ENCODE measurements around the gene RXFP3. TPM values are rescaled to one million over a fixed set of nuclear protein-coding genes. Genes with fewer than 3 reads are reported as not detected.

Gene RXFP3
- total and polyA plus RNA-seq, 2 of the 8 experiments (the other 6 are each of a cell fraction or from before 2014, with no cell fraction given), result 0.15 TPM; not detected in 1

GRCh38 chr5:33928283-33928682, 7.9 kb upstream of the RXFP3 start:
- Histone ChIP-seq H2BK5ac (ENCODE audit: low read depth, low read length) (no peak overlapping the region), H3K4ac (replicated peaks; ENCODE audit: insufficient read length, low read depth, low read length) (no peak overlapping the region), H2BK15ac (ENCODE audit: low read length) (no peak overlapping the region), H3K56ac (replicated peaks; ENCODE audit: insufficient read length, low read depth, low read length) (no peak overlapping the region), H3K18ac (ENCODE audit: extremely low read depth, low read length) (no peak overlapping the region), H3K4me3 (ENCODE audit: extremely low read depth in 1 of 4, insufficient read depth in 2 of 4, low read depth in 3 of 4, low read length in 4 of 4) (no peak overlapping the region), H3K4me1 (replicated peaks in 1 of 4; ENCODE audit: control insufficient read depth in 3 of 4, insufficient read depth in 4 of 4, low read length in 3 of 4) (peaks cover 2 to 15% (median 10%) of the 10 kb centered on the region in 4 experiments; a peak in 5 of 7 replicates), H4K8ac (ENCODE audit: extremely low read depth, insufficient read depth, low read length) (no peak overlapping the region), H4K91ac (replicated peaks; ENCODE audit: insufficient read length, low read length) (no peak overlapping the region), H2BK120ac (replicated peaks; ENCODE audit: low read depth, low read length) (peak overlapping the region; percentile 19), H3K23ac (ENCODE audit: insufficient read length) (no peak overlapping the region), H2AFZ (ENCODE audit: low read length) (no peak overlapping the region), H2BK20ac (ENCODE audit: low read length) (no peak overlapping the region), H3K9ac (replicated peaks in 1 of 4; ENCODE audit: extremely low read depth in 1 of 4, low read depth in 3 of 4, low read length in 3 of 4) (no peak overlapping the region), H3K4me2 (ENCODE audit: insufficient read depth in 1 of 2, low read depth in 2 of 2, low read length in 2 of 2) (no peak overlapping the region), H3K27me3 (replicated peaks in 1 of 4; ENCODE audit: control insufficient read depth in 3 of 4, extremely low read depth in 1 of 4, insufficient read depth in 3 of 4, low read length in 3 of 4) (no peaks in the 10 kb centered on the region), H4K20me1 (replicated peaks in 1 of 2; ENCODE audit: control insufficient read depth in 1 of 2, insufficient read depth in 2 of 2, low read length in 2 of 2) (no peaks in the 10 kb centered on the region), H2AK5ac (ENCODE audit: low read depth, low read length) (no peak overlapping the region), H3K79me2 (ENCODE audit: control insufficient read depth in 1 of 2, insufficient read depth in 2 of 2, low read length in 2 of 2) (no peaks in the 10 kb centered on the region), H3K14ac (ENCODE audit: insufficient read length) (no peak overlapping the region), H3K36me3 (ENCODE audit: control insufficient read depth in 2 of 4, insufficient read depth in 4 of 4, low read length in 3 of 4) (no peaks in the 10 kb centered on the region), H3K27ac (ENCODE audit: low read depth, low read length) (no peak overlapping the region), H3K9me3 (ENCODE audit: insufficient read depth in 2 of 2, low read depth in 1 of 2, low read length in 1 of 2) (no peaks in the 10 kb centered on the region), H3K79me1 (ENCODE audit: low read depth, low read length) (no peaks in the 10 kb centered on the region), H2BK12ac (ENCODE audit: low read depth, low read length) (no peak overlapping the region), H3K23me2 (ENCODE audit: low read depth, low read length) (no peaks in the 10 kb centered on the region), H4K5ac (ENCODE audit: insufficient read length, low read depth, low read length) (no peak overlapping the region)
- CTCF ChIA-PET (ENCODE audit: partially characterized antibody), result no interaction called here
- no peak for DNase-seq (ENCODE audit: low read depth in 1 of 2, low spot score in 2 of 2)
- WGBS, 2 experiments (ENCODE audit: extremely low coverage in 1 of 2, insufficient coverage in 1 of 2, insufficient read length in 1 of 2, insufficient replicate concordance in 2 of 2, low coverage in 1 of 2, low lambda C conversion rate in 2 of 2, missing lambda C conversion rate in 1 of 2), result 82% methylated on average over 2 of the region's 2 CpGs; no CpG with 5 or more reads in 1 of the 2 experiments
- POLR2A ChIA-PET (ENCODE audit: partially characterized antibody), result interaction anchor here (0.6 kb wide), 1 partner anchor 147 kb away, joined by 3 read pairs; no protein-coding TSS in a partner anchor
- no peak for FAIRE-seq
- no peak for TF ChIP-seq SP2 (IDR thresholded peaks at IDR 0.05; ENCODE audit: low read length)
- TF ChIP-seq ZNF274 (IDR thresholded peaks at IDR 0.05; ENCODE audit: borderline replicate concordance, extremely low read depth, low read length), result no peak
- TF ChIP-seq CHD1 (IDR thresholded peaks at IDR 0.05; ENCODE audit: low read depth, low read length), result no peak
- TF ChIP-seq FOSL1 (IDR thresholded peaks at IDR 0.05; ENCODE audit: insufficient read depth, low read depth, low read length), result no peak
- TF ChIP-seq TCF12 (IDR thresholded peaks at IDR 0.05; ENCODE audit: low read depth, low read length), result no peak
- no peak for TF ChIP-seq SP4 (IDR thresholded peaks at IDR 0.05; ENCODE audit: low read length)
- TF ChIP-seq CBX5 (IDR thresholded peaks at IDR 0.05; ENCODE audit: low read depth, low read length), result no peak
- no peak for TF ChIP-seq KDM5A (IDR thresholded peaks at IDR 0.05; ENCODE audit: low read length)
- TF ChIP-seq POLR2AphosphoS5 (IDR thresholded peaks at IDR 0.05; ENCODE audit: low read depth, low read length), result no peak
- TF ChIP-seq TAF1 (IDR thresholded peaks at IDR 0.05; ENCODE audit: low read depth, low read length), result no peak
- no peak for TF ChIP-seq HDAC6 (IDR thresholded peaks at IDR 0.05; ENCODE audit: low read depth, low read length)
- no peak for TF ChIP-seq SRF (IDR thresholded peaks at IDR 0.05; ENCODE audit: low read depth, low read length)
- TF ChIP-seq CBX8 (IDR thresholded peaks at IDR 0.05; ENCODE audit: borderline replicate concordance, low read depth, low read length), result no peak
- TF ChIP-seq SAP30 (IDR thresholded peaks at IDR 0.05; ENCODE audit: insufficient read depth, insufficient replicate concordance, low read length), result no peak
- no peak for TF ChIP-seq RNF2 (IDR thresholded peaks at IDR 0.05; ENCODE audit: borderline replicate concordance, low read depth, low read length, missing control alignments, poor library complexity, severe bottlenecking)
- no peak for TF ChIP-seq GTF2F1 (IDR thresholded peaks at IDR 0.05; ENCODE audit: borderline replicate concordance, low read depth, low read length)
